Measurements from ENCODE around the gene ARRB2. TPM values are rescaled to one million over a fixed set of nuclear protein-coding genes. Genes with fewer than 3 reads are reported as not detected.

The ARRB2 gene
- total RNA-seq, 2 donors from 2014 or later: 45.3 to 51.8 TPM

DNA sequence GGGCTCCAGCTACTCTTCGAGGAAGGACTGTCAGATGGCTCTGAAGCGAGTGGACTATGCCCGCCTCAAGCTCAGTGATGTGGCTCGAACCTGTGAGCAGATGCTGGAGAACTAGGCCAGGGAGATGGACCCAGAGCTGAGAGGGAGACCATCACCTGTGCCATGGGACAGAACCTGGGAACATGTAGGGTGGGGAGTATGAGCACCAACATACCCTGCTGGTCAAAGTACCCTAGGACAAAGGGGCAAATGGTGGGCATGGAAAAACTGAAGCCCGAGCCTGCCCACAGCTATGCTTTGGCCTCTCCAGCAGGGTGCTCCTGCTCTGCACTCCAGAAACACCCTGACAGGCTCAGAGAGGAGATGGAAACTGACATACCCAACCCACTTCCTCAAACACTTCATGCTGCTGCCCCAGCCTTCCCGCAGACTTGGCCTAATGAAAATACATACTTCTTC lies 22.7 kb downstream of the ARRB2 start:
- no peak overlapping the region for H3K9ac ChIP-seq (ENCODE audit: extremely low read depth, low read length, poor library complexity, severe bottlenecking)
- H3K27me3 Mint-ChIP-seq (ENCODE audit: insufficient read depth): peaks cover 36% of the 10 kb centered on the region
- peaks cover 2% of the 10 kb centered on the region for H3K36me3 Mint-ChIP-seq (ENCODE audit: low read depth)
- TF ChIP-seq, protein P1, sequence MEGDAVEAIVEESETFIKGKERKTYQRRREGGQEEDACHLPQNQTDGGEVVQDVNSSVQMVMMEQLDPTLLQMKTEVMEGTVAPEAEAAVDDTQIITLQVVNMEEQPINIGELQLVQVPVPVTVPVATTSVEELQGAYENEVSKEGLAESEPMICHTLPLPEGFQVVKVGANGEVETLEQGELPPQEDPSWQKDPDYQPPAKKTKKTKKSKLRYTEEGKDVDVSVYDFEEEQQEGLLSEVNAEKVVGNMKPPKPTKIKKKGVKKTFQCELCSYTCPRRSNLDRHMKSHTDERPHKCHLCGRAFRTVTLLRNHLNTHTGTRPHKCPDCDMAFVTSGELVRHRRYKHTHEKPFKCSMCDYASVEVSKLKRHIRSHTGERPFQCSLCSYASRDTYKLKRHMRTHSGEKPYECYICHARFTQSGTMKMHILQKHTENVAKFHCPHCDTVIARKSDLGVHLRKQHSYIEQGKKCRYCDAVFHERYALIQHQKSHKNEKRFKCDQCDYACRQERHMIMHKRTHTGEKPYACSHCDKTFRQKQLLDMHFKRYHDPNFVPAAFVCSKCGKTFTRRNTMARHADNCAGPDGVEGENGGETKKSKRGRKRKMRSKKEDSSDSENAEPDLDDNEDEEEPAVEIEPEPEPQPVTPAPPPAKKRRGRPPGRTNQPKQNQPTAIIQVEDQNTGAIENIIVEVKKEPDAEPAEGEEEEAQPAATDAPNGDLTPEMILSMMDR (conservative IDR thresholded peaks at IDR 0.05): peak; percentile 56
- no peak overlapping the region for H3K4me3 Mint-ChIP-seq
- peaks cover 35% of the 10 kb centered on the region for H3K27me3 ChIP-seq (ENCODE audit: control insufficient read depth, insufficient read depth, low read length, poor library complexity, severe bottlenecking)
- H3K27ac ChIP-seq (ENCODE audit: low read depth, low read length): no peak overlapping the region
- 92 to 95% methylated on average over 5 to 6 of the region's 6 CpGs for WGBS, 2 experiments (ENCODE audit: insufficient coverage in 1 of 2, insufficient read length in 1 of 2)
- no peak overlapping the region for H3K4me3 ChIP-seq (ENCODE audit: low read length)
- H3K9me3 Mint-ChIP-seq: no peaks in the 10 kb centered on the region
- H3K9me3 ChIP-seq (ENCODE audit: control insufficient read depth, low read length): no peaks in the 10 kb centered on the region
- no peaks in the 10 kb centered on the region for H3K4me1 ChIP-seq (ENCODE audit: control insufficient read depth, insufficient read depth, low read length)
- H3K36me3 ChIP-seq (ENCODE audit: control insufficient read depth, insufficient read depth, low read length): peaks cover 4% of the 10 kb centered on the region
- DNase-seq: peak; percentile 63
- H3K4me1 Mint-ChIP-seq: peaks cover 3% of the 10 kb centered on the region
- H3K27ac Mint-ChIP-seq: no peak overlapping the region

DNA sequence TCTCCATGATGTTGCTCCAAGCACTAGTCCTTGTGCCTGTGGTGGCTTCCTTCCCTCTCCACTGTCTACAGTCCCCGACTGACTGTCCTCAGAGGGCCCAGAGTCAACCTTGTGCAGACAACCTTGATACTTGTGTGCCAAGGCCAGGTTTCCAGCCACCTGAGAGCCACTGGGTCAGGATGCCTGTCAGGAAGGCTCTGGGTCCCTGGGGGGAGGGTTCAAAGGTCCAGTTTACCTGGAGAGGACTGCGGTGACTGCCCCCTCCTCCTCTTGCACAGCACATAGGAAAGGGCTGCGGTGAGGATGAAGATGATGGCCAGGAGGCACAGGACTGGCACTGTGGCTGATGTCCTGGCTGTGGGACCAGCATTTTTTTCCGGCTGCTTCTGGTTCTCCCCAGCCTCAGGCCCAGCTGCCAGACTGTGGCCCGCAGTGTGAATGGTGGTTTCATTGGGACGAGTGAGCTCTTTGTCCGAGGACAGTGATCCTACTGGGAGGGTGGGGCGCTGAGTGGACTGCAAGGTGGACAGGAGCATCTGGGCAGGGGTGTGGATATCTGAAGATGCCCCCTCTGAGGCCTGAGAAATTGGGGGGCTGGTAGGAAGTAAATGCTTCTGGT lies 24.5 kb downstream of the ARRB2 start:
- H3K27ac Mint-ChIP-seq: no peak overlapping the region
- Histone ChIP-seq H3K27ac (ENCODE audit: low read depth, low read length) (no peak overlapping the region), H3K9me3 (ENCODE audit: control insufficient read depth, low read length) (no peaks in the 10 kb centered on the region), H3K9ac (ENCODE audit: extremely low read depth, low read length, poor library complexity, severe bottlenecking) (no peak overlapping the region), H3K4me3 (ENCODE audit: low read length) (no peak overlapping the region), H3K36me3 (ENCODE audit: control insufficient read depth, insufficient read depth, low read length) (peaks cover 4% of the 10 kb centered on the region), H3K4me1 (ENCODE audit: control insufficient read depth, insufficient read depth, low read length) (peaks cover 5% of the 10 kb centered on the region), H3K27me3 (ENCODE audit: control insufficient read depth, insufficient read depth, low read length, poor library complexity, severe bottlenecking) (peaks cover 54% of the 10 kb centered on the region)
- TF ChIP-seq, protein P1 (conservative IDR thresholded peaks at IDR 0.05): no peak
- WGBS, 2 experiments (ENCODE audit: insufficient coverage in 1 of 2, insufficient read length in 1 of 2): 88 to 90% methylated on average over 2 to 8 of the region's 8 CpGs
- H3K27me3 Mint-ChIP-seq (ENCODE audit: insufficient read depth): peaks cover 52% of the 10 kb centered on the region
- peaks cover 11% of the 10 kb centered on the region for H3K4me1 Mint-ChIP-seq
- DNase-seq: no peak
- no peaks in the 10 kb centered on the region for H3K9me3 Mint-ChIP-seq
- peaks cover 2% of the 10 kb centered on the region for H3K36me3 Mint-ChIP-seq (ENCODE audit: low read depth)
- H3K4me3 Mint-ChIP-seq: no peak overlapping the region

DNA sequence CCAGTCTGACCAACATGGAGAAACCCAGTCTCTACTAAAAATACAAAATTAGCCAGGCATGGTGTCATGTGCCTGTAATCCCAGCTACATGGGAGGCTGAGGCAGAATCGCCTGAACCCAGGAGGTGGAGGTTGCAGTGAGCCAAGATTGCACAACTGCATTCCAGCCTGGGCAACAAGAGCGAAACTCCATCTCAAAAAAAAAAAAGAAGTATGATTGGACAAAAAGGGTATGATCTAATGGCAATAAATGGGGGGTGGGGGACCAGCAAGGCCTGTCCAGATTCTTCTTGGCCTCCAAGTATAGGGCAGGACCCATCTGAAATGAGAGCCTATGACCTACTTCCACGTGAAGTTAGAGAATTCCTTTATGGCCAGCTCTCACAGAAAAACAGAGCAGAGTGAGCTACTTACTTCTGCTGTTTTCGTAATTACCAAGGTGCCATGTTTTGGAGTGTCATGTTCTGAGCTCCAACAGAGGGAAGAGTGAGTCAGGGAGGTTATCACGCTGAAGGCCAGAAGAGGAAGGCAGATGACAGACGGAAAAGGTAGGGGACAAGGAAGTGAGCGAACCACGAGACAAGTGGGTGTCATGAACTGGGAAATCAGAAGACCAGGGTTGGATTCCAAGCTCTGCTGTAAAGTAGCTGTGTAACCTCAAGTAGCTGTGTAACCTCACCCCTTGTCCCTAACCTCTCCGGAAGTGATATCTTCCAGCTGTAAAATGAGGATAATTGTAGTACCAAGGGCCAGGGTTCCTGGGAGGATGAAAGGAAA lies 25.6 kb downstream of the ARRB2 start:
- Histone ChIP-seq H3K4me1 (ENCODE audit: control insufficient read depth, insufficient read depth, low read length) (peaks cover 5% of the 10 kb centered on the region), H3K36me3 (ENCODE audit: control insufficient read depth, insufficient read depth, low read length) (peaks cover 4% of the 10 kb centered on the region), H3K9ac (ENCODE audit: extremely low read depth, low read length, poor library complexity, severe bottlenecking) (no peak overlapping the region), H3K9me3 (ENCODE audit: control insufficient read depth, low read length) (no peaks in the 10 kb centered on the region), H3K4me3 (ENCODE audit: low read length) (no peak overlapping the region), H3K27ac (ENCODE audit: low read depth, low read length) (no peak overlapping the region), H3K27me3 (ENCODE audit: control insufficient read depth, insufficient read depth, low read length, poor library complexity, severe bottlenecking) (peaks cover 65% of the 10 kb centered on the region)
- 80 to 82% methylated on average over 8 to 9 of the region's 9 CpGs for WGBS, 2 experiments (ENCODE audit: insufficient coverage in 1 of 2, insufficient read length in 1 of 2)
- Mint-ChIP-seq H3K4me1 (peaks cover 8% of the 10 kb centered on the region), H3K27ac (no peak overlapping the region), H3K27me3 (ENCODE audit: insufficient read depth) (peaks cover 63% of the 10 kb centered on the region), H3K36me3 (ENCODE audit: low read depth) (peaks cover 2% of the 10 kb centered on the region), H3K4me3 (no peak overlapping the region), H3K9me3 (no peaks in the 10 kb centered on the region)
- TF ChIP-seq, protein P1 (conservative IDR thresholded peaks at IDR 0.05): no peak
- DNase-seq: no peak
